Mesendoderm (in vitro differentiated cells): Measurements from ENCODE around the gene PITX3.

ENCODE experiments used
- DNase-seq: peaks from one replicate; pipeline ENCODE4 v3.0.0; 2013
- H2AK5ac ChIP-seq: 2 replicates; pipeline ENCODE4 v1.6.1; 2013; ENCODE audit warnings: low read length, inconsistent platforms
- H2BK120ac ChIP-seq: 2 replicates; pipeline ENCODE4 v1.6.1; 2013; ENCODE audit warnings: low read depth, mild to moderate bottlenecking, low read length, moderate library complexity, mixed read lengths
- H2BK15ac ChIP-seq: replicated peaks from 2 replicates; pipeline ENCODE4 v1.6.1; 2013; ENCODE audit warnings: low read depth, mild to moderate bottlenecking, moderate library complexity
- H2BK5ac ChIP-seq: 2 replicates; pipeline ENCODE4 v1.6.1; 2013; ENCODE audit warnings: low read length, inconsistent platforms
- H3K18ac ChIP-seq: 2 replicates; pipeline ENCODE4 v1.6.1; 2013; ENCODE audit warnings: mild to moderate bottlenecking, low read length, mixed read lengths
- H3K23ac ChIP-seq: one replicate; pipeline ENCODE4 v1.6.1; 2013; ENCODE audit warnings: low read length
- H3K27ac ChIP-seq: 2 replicates; pipeline ENCODE4 v1.5.1; 2013; ENCODE audit warnings: low read depth, mild to moderate bottlenecking, inconsistent platforms, low read length, moderate library complexity
- H3K27me3 ChIP-seq: 2 replicates; pipeline ENCODE4 v1.6.1; 2013; ENCODE audit warnings: low read length, control low read depth, mild to moderate bottlenecking, inconsistent platforms; ENCODE audit not compliant: insufficient read depth, poor library complexity
- H3K36me3 ChIP-seq: 2 replicates; pipeline ENCODE4 v1.6.1; 2013; ENCODE audit warnings: low read length, inconsistent platforms; ENCODE audit not compliant: control insufficient read depth, insufficient read depth
- H3K4ac ChIP-seq: one replicate; pipeline ENCODE4 v1.6.1; 2013; ENCODE audit warnings: low read depth, mild to moderate bottlenecking, low read length, moderate library complexity
- H3K4me1 ChIP-seq: 2 replicates; pipeline ENCODE4 v1.6.1; 2013; ENCODE audit warnings: low read depth, low read length, inconsistent platforms; ENCODE audit not compliant: control insufficient read depth
- H3K4me2 ChIP-seq: 2 replicates; pipeline ENCODE4 v1.6.1; 2013; ENCODE audit warnings: low read length
- H3K4me3 ChIP-seq: 2 replicates; pipeline ENCODE4 v1.5.1; 2013; ENCODE audit warnings: mild to moderate bottlenecking, low read length
- H3K56ac ChIP-seq: one replicate; pipeline ENCODE4 v1.6.1; 2013; ENCODE audit warnings: low read length
- H3K79me1 ChIP-seq: 2 replicates; pipeline ENCODE4 v1.6.1; 2013; ENCODE audit warnings: low read length, inconsistent platforms
- H3K79me2 ChIP-seq: 2 replicates; pipeline ENCODE4 v1.6.1; 2013; ENCODE audit warnings: mild to moderate bottlenecking, low read length; ENCODE audit not compliant: control insufficient read depth, insufficient read depth
- H3K9ac ChIP-seq: 2 replicates; pipeline ENCODE4 v1.6.1; 2013; ENCODE audit warnings: low read length, inconsistent platforms
- H4K5ac ChIP-seq: one replicate; pipeline ENCODE4 v1.6.1; 2013; ENCODE audit warnings: low read length
- H4K8ac ChIP-seq: one replicate; pipeline ENCODE4 v1.6.1; 2013; ENCODE audit warnings: low read depth, mild to moderate bottlenecking, control low read depth, low read length, moderate library complexity
- WGBS: extraction: QIAGEN DNeasy Blood & Tissue Kit; methylation state at CpG from one replicate; pipeline ENCODE4 v1.1.7; 2013; ENCODE audit warnings: low lambda C conversion rate, missing lambda C conversion rate; ENCODE audit not compliant: insufficient coverage; ENCODE audit errors: extremely low coverage; 5-methylcytosine and 5-hydroxymethylcytosine counted together

Gene PITX3

DNA sequence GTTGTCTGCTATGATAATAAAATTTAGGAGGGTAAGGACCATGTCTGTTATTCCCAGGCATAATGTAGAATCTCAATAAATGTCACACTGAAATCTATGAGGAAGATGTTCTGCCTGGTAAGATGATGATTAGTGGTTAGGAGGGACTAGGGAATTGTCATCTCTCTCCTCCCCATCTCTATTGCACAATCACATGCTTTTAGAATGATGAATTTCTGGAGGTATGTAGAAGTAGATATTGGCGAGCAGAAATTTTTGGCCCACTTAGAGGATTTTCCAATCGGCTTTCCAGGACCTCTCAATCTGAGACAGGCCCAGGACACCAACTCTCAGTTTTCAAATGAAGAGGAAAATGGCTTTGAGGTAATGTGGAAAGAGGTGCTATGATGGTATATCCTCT lies 2.0 kb upstream of the PITX3 start:
- Histone ChIP-seq H3K23ac (no peak overlapping the region), H3K27me3 (peaks cover 28% of the 10 kb centered on the region), H3K27ac (no peak overlapping the region), H4K8ac (no peak overlapping the region), H3K79me1 (peaks cover 15% of the 10 kb centered on the region), H2AK5ac (no peak overlapping the region), H4K5ac (no peak overlapping the region), H3K9ac (no peak overlapping the region), H3K56ac (no peak overlapping the region), H3K4me2 (no peak overlapping the region), H3K18ac (no peak overlapping the region), H2BK5ac (no peak overlapping the region), H2BK120ac (no peak overlapping the region), H3K4me3 (no peak overlapping the region), H3K36me3 (no peaks in the 10 kb centered on the region), H3K79me2 (peaks cover 20% of the 10 kb centered on the region), H3K4ac (no peak overlapping the region), H2BK15ac (no peak overlapping the region), H3K4me1 (peaks cover 10% of the 10 kb centered on the region)
- no peak for DNase-seq
- no CpG with 5 or more reads among the region's 2 CpGs for WGBS

DNA sequence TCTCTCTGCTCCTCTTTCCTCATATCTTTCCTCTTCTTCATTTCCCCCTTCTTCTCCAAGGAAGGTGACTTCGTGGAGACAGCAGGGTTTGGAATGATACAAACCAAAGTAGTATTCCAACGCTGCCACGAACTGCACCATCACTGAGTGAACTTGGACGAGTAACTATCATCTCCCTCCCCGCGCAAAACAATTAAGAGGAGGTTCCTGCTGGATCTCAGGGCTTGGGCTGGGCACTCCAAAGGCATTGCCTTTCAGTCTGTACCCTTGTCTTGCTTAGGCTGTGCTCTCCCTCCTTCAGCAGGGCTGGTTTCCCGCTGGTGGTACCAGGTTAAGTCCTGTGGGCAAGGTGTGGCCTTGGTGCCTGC lies 790 bp upstream of the PITX3 start:
- no CpG with 5 or more reads among the region's 7 CpGs for WGBS
- H3K56ac ChIP-seq = peak overlapping the region; percentile 69
- H2BK15ac ChIP-seq = no peak overlapping the region
- H2BK120ac ChIP-seq = no peak overlapping the region
- no peak overlapping the region for H3K23ac ChIP-seq
- H2AK5ac ChIP-seq = no peak overlapping the region
- no peak overlapping the region for H3K18ac ChIP-seq
- H3K27me3 ChIP-seq = peaks cover 28% of the 10 kb centered on the region
- DNase-seq = no peak
- no peak overlapping the region for H2BK5ac ChIP-seq
- H3K79me1 ChIP-seq = peaks cover 8% of the 10 kb centered on the region
- H3K9ac ChIP-seq = peak overlapping the region; percentile 4
- no peaks in the 10 kb centered on the region for H3K36me3 ChIP-seq
- peaks cover 10% of the 10 kb centered on the region for H3K4me1 ChIP-seq
- no peak overlapping the region for H4K5ac ChIP-seq
- H3K4me2 ChIP-seq = peak overlapping the region; percentile 43
- H3K4me3 ChIP-seq = no peak overlapping the region
- no peak overlapping the region for H3K4ac ChIP-seq
- H3K79me2 ChIP-seq = peaks cover 12% of the 10 kb centered on the region
- H3K27ac ChIP-seq = no peak overlapping the region
- no peak overlapping the region for H4K8ac ChIP-seq

DNA sequence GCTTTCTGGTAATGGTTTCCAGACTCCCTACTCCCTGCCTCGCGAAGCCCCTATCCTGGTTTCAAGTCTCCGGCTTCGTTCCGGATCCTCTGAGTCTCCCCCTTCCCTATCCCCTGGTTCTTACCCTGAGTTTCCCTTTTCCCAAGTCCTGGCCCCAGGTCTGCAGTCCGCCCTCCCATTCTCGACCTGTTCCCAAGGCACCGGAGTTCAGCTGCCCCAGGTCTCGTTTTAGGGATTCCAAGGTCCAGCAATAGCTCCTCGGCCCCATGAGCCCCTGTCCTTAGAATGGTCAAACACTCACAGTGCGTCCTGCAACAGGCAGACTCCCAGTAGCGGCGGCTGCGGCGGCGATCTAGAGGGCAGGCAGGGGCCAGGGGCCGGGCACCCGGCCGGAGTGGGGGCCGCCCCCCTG lies 274 bp downstream of the PITX3 start:
- WGBS = no CpG with 5 or more reads among the region's 20 CpGs
- Histone ChIP-seq H2BK15ac (no peak overlapping the region), H3K79me1 (peaks cover under 1% of the 10 kb centered on the region), H3K4me1 (peaks cover 5% of the 10 kb centered on the region), H3K23ac (no peak overlapping the region), H3K36me3 (no peaks in the 10 kb centered on the region), H3K18ac (no peak overlapping the region), H3K4me2 (peak overlapping the region; percentile 96), H4K8ac (no peak overlapping the region), H3K79me2 (peaks cover 3% of the 10 kb centered on the region), H3K9ac (peak overlapping the region; percentile 60), H4K5ac (no peak overlapping the region), H2BK120ac (no peak overlapping the region), H3K4me3 (peak overlapping the region; percentile 34), H2AK5ac (no peak overlapping the region), H3K27ac (no peak overlapping the region), H3K4ac (no peak overlapping the region), H3K27me3 (peaks cover 32% of the 10 kb centered on the region), H2BK5ac (no peak overlapping the region), H3K56ac (peak overlapping the region; percentile 62)
- no peak for DNase-seq

DNA sequence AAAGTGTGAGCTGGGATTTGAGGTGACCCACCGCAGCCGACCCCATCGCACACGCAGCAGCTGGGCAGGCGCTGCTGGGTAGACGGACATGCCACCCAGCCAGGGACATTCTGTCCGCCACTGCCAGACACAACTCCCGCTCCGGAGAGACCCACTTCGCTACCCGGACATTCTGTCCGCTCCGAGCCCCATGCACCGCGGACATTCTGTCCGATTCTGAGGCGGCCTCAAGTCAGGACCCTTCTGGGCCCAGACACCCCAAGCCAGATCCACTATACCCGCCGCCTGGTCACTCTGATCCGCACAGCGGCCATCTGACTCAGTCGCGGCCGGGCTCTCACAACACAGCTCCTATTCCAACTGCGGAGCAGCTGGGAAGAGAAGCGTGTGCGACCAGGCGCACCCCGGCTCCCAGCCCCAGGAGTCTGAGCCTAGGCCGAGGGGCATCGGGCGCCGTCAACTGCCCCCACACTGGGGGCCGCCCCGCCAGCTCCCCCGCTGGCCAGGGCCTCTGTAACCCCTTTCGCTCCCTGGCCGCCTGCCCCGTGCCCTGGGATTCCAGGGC lies 763 bp downstream of the PITX3 start:
- Histone ChIP-seq H4K5ac (no peak overlapping the region), H3K4me3 (peak overlapping the region; percentile 34), H2BK15ac (no peak overlapping the region), H2BK120ac (no peak overlapping the region), H3K27ac (no peak overlapping the region), H3K79me2 (no peaks in the 10 kb centered on the region), H3K4ac (no peak overlapping the region), H4K8ac (no peak overlapping the region), H3K27me3 (peaks cover 32% of the 10 kb centered on the region), H3K79me1 (no peaks in the 10 kb centered on the region), H3K23ac (no peak overlapping the region), H2BK5ac (no peak overlapping the region), H3K4me2 (peak overlapping the region; percentile 96), H2AK5ac (no peak overlapping the region), H3K18ac (no peak overlapping the region), H3K9ac (peak overlapping the region; percentile 60), H3K56ac (peak overlapping the region; percentile 62), H3K4me1 (peaks cover 5% of the 10 kb centered on the region), H3K36me3 (no peaks in the 10 kb centered on the region)
- no CpG with 5 or more reads among the region's 39 CpGs for WGBS
- DNase-seq = no peak

DNA sequence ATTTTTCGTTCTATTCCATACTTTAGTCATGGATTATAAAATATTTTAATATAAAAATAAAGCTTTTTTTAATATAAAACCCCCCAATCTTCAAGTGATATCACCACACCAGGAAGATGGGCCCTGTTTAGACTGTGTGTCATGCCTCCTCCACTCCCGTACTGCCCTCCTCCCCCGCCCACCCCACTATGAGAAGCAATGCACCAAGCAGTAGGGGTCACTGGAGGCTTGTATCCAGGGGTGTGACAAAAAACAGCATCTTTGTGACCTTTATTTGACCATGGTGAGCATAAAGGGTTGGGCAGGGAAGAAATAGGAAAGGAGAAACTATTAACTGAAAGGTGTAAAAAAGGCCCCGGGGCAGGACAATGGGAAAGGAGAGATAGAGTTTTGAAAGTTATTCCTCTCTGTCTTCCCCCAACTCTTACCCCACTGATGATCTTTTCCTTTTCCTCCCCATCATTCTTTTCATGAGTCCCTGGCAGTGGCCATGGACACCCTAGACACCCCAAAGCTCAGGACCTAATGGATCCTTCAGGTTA lies 3.5 kb downstream of the PITX3 start:
- no CpG with 5 or more reads among the region's 4 CpGs for WGBS
- H3K9ac ChIP-seq = no peak overlapping the region
- H3K4ac ChIP-seq = no peak overlapping the region
- no peak for DNase-seq
- H3K27me3 ChIP-seq = peaks cover 43% of the 10 kb centered on the region
- H3K4me1 ChIP-seq = peaks cover 2% of the 10 kb centered on the region
- H3K27ac ChIP-seq = no peak overlapping the region
- H2BK15ac ChIP-seq = no peak overlapping the region
- no peak overlapping the region for H4K8ac ChIP-seq
- H3K4me2 ChIP-seq = no peak overlapping the region
- H3K18ac ChIP-seq = no peak overlapping the region
- H2BK5ac ChIP-seq = no peak overlapping the region
- no peak overlapping the region for H3K23ac ChIP-seq
- no peaks in the 10 kb centered on the region for H3K79me1 ChIP-seq
- no peak overlapping the region for H4K5ac ChIP-seq
- H3K79me2 ChIP-seq = no peaks in the 10 kb centered on the region
- no peak overlapping the region for H3K56ac ChIP-seq
- no peak overlapping the region for H2AK5ac ChIP-seq
- H3K36me3 ChIP-seq = no peaks in the 10 kb centered on the region
- no peak overlapping the region for H2BK120ac ChIP-seq
- no peak overlapping the region for H3K4me3 ChIP-seq

DNA sequence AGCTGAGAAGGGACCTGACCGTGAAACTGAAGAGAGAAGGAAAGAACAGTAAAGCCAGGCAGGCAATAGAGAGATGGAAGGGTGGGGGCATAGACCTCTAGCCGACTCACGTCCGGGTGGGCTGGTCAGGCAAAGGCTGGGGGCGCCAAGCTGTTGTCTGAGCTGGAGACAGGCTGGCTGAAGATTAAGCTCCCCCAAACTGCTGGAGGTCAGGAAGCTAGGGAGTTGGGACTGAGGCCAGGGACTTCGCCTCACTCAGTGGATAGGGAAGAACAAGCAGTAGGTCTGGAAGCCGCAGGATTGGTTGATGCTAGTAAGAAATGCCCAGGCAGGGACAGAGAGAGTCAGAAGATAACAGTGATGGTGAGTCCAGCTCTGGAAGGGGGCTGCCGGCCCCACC lies 5.3 kb downstream of the PITX3 start:
- no peak overlapping the region for H2AK5ac ChIP-seq
- no CpG with 5 or more reads among the region's 8 CpGs for WGBS
- no peak for DNase-seq
- H3K23ac ChIP-seq = no peak overlapping the region
- no peaks in the 10 kb centered on the region for H3K79me1 ChIP-seq
- H3K36me3 ChIP-seq = no peaks in the 10 kb centered on the region
- no peak overlapping the region for H2BK120ac ChIP-seq
- H3K56ac ChIP-seq = no peak overlapping the region
- H3K27ac ChIP-seq = no peak overlapping the region
- no peak overlapping the region for H3K4me2 ChIP-seq
- no peak overlapping the region for H2BK15ac ChIP-seq
- no peak overlapping the region for H3K18ac ChIP-seq
- no peaks in the 10 kb centered on the region for H3K4me1 ChIP-seq
- no peak overlapping the region for H3K9ac ChIP-seq
- no peaks in the 10 kb centered on the region for H3K79me2 ChIP-seq
- peaks cover 48% of the 10 kb centered on the region for H3K27me3 ChIP-seq
- no peak overlapping the region for H2BK5ac ChIP-seq
- no peak overlapping the region for H4K8ac ChIP-seq
- no peak overlapping the region for H3K4me3 ChIP-seq
- no peak overlapping the region for H3K4ac ChIP-seq
- no peak overlapping the region for H4K5ac ChIP-seq
